ENCODE data around the gene SCD. TPM values are rescaled to one million over a fixed set of nuclear protein-coding genes. Genes with fewer than 3 reads are reported as not detected.

SCD gene
- 229 TPM for total RNA-seq

DNA sequence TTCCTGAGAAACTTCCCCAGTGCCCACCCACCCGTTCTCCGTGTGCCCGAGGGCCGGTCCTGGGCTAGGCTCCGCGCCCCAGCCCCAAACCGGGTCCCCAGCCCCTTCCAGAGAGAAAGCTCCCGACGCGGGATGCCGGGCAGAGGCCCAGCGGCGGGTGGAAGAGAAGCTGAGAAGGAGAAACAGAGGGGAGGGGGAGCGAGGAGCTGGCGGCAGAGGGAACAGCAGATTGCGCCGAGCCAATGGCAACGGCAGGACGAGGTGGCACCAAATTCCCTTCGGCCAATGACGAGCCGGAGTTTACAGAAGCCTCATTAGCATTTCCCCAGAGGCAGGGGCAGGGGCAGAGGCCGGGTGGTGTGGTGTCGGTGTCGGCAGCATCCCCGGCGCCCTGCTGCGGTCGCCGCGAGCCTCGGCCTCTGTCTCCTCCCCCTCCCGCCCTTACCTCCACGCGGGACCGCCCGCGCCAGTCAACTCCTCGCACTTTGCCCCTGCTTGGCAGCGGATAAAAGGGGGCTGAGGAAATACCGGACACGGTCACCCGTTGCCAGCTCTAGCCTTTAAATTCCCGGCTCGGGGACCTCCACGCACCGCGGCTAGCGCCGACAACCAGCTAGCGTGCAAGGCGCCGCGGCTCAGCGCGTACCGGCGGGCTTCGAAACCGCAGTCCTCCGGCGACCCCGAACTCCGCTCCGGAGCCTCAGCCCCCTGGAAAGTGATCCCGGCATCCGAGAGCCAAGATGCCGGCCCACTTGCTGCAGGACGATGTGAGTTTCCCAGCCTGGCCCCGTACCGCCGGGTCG lies at the start of gene SCD:
TSS of gene SCD (plus strand) at position 469 of the 803 bp plus-strand sequence. CDS start at position 741, 272 bp downstream.

DNA sequence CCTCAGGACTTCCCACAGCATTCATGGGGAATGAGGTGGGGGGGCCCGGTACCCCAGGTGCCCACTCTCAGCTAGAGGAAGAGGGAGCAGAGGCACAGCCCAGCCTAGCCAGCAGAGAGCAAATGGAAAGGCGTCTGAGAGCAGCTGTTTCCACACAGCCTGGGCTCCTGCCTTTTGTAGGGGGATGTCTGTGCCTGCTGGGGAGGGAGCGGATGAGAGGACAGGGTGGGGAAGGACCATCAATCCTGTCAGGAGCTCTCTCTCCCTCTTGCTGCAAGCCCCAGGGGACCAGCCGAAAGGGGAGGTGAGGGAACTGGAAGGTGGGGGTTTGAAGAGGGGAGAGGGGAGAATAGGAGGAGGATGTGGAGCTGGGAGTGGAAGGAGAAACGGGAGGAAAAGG lies 17.0 kb upstream of the SCD start, which contains the start of gene PKD2L1:
TSS of gene PKD2L1 (minus strand) at position 150 of the 400 bp plus-strand sequence. CDS start at position 25, 125 bp downstream.

Small RNAs within 50 kb of the gene (small RNA-seq; reads per million reads assigned to genes)
- gene RF00019 = not detected

Other genes starting within 250 kb of the SCD start
- gene ERLIN1, start 161.2 kb upstream of the SCD start, total RNA-seq = 15.0 TPM
- 22.6 TPM for gene CHUK, start 117.6 kb upstream of the SCD start, total RNA-seq
- 27.2 TPM for gene CWF19L1, start 79.6 kb upstream of the SCD start, total RNA-seq
- 75.4 TPM for gene BLOC1S2, start 60.6 kb upstream of the SCD start, total RNA-seq
- gene PKD2L1, start 17.0 kb upstream of the SCD start, total RNA-seq = 0.46 TPM
- gene WNT8B, start 115.8 kb downstream of the SCD start, total RNA-seq = 0.69 TPM
- gene SEC31B, start 172.6 kb downstream of the SCD start, total RNA-seq = 5.3 TPM
- gene NDUFB8, start 182.6 kb downstream of the SCD start, total RNA-seq = 155 TPM
- 20.5 TPM for gene HIF1AN, start 188.7 kb downstream of the SCD start, total RNA-seq